Ecto neural progenitor cell (in vitro differentiated cells): ENCODE measurements around the gene MEX3D.

Experiments
- DNase-seq: peaks from one replicate; pipeline ENCODE4 v3.0.0-alpha.2; 2018; ENCODE audit warnings: low spot score

Gene MEX3D

GRCh38 chr19:1568320-1569019 is at the start of gene MEX3D:
MEX3D (minus strand) TSS chr19:1568325; CDS start chr19:1568058, 267 bp downstream.
- peak; percentile 80 for DNase-seq

- DNase-seq, result no peak
These were observed 48.8 kb upstream of the MEX3D start for GRCh38 chr19:1616875-1617274.

- DNase-seq, result no peak
These were observed 48.3 kb upstream of the MEX3D start for GRCh38 chr19:1616396-1616795.

GRCh38 chr19:1615156-1615765 is 47.1 kb upstream of the MEX3D start:
- no peak for DNase-seq

GRCh38 chr19:1613808-1614570 is 45.9 kb upstream of the MEX3D start:
- no peak for DNase-seq

- DNase-seq, result no peak
These were observed 45.0 kb upstream of the MEX3D start for GRCh38 chr19:1613146-1613545.

GRCh38 chr19:1612114-1613086 is 44.3 kb upstream of the MEX3D start:
- no peak for DNase-seq

GRCh38 chr19:1611353-1611752 is 43.2 kb upstream of the MEX3D start:
- DNase-seq, result no peak

GRCh38 chr19:1610579-1610978 is 42.5 kb upstream of the MEX3D start:
- no peak for DNase-seq

GRCh38 chr19:1609680-1610474 is 41.8 kb upstream of the MEX3D start:
- DNase-seq, result no peak

GRCh38 chr19:1609103-1609396 is 40.9 kb upstream of the MEX3D start:
- no peak for DNase-seq

GRCh38 chr19:1608359-1609102 is 40.4 kb upstream of the MEX3D start:
- DNase-seq, result no peak

- DNase-seq, result no peak
These were observed 38.1 kb upstream of the MEX3D start for GRCh38 chr19:1606138-1606651.

- peak; percentile 96 for DNase-seq
These were observed 37.4 kb upstream of the MEX3D start, which contains the start of gene UQCR11 for GRCh38 chr19:1605236-1606137. UQCR11 (minus strand) TSS chr19:1605462; CDS start chr19:1605409, 53 bp downstream.

GRCh38 chr19:1602091-1602707 is 34.1 kb upstream of the MEX3D start:
- no peak for DNase-seq

- no peak for DNase-seq
These were observed 33.5 kb upstream of the MEX3D start for GRCh38 chr19:1601613-1602064.

- no peak for DNase-seq
These were observed 31.3 kb upstream of the MEX3D start for GRCh38 chr19:1599460-1599846.

- DNase-seq, result no peak
These were observed 30.8 kb upstream of the MEX3D start for GRCh38 chr19:1598777-1599459.
